ENCODE data around the gene GPRC5C. TPM values are rescaled to one million over a fixed set of nuclear protein-coding genes. Genes with fewer than 3 reads are reported as not detected.

The GPRC5C gene
- total RNA-seq, 1 donor from 2014 or later: 56.4 TPM

DNA sequence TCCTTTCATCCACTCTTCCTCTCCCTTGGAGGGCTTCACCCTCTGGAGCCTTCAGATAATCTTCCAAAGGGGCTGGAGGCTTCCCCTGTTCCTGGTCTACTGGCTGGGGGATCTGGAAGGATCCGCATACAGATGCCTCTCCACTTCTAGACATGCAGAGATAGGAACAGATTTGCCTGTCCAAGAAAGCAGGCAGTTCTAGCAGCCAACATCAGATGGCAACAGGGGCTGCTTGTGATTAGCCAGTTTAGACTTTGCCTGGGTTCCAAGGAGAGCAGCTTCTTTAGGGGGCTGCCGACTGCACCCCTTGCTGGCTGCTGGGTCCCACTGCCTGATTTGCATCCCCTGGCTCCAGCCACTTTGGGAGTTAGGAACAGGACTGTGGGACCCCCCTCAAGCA, 28.4 kb downstream of the GPRC5C start:
- DNase-seq (ENCODE audit: extremely low spot score, unreplicated experiment): no peak
- Mint-ChIP-seq H3K9me3 (ENCODE audit: unreplicated experiment) (no peaks in the 10 kb centered on the region), H3K4me3 (ENCODE audit: unreplicated experiment) (no peak overlapping the region), H3K27me3 (ENCODE audit: unreplicated experiment) (peaks cover 7% of the 10 kb centered on the region), H3K4me1 (ENCODE audit: unreplicated experiment) (peaks cover 2% of the 10 kb centered on the region), H3K27ac (ENCODE audit: unreplicated experiment) (no peak overlapping the region), H3K36me3 (ENCODE audit: unreplicated experiment) (no peaks in the 10 kb centered on the region)
- TF ChIP-seq, protein P1, sequence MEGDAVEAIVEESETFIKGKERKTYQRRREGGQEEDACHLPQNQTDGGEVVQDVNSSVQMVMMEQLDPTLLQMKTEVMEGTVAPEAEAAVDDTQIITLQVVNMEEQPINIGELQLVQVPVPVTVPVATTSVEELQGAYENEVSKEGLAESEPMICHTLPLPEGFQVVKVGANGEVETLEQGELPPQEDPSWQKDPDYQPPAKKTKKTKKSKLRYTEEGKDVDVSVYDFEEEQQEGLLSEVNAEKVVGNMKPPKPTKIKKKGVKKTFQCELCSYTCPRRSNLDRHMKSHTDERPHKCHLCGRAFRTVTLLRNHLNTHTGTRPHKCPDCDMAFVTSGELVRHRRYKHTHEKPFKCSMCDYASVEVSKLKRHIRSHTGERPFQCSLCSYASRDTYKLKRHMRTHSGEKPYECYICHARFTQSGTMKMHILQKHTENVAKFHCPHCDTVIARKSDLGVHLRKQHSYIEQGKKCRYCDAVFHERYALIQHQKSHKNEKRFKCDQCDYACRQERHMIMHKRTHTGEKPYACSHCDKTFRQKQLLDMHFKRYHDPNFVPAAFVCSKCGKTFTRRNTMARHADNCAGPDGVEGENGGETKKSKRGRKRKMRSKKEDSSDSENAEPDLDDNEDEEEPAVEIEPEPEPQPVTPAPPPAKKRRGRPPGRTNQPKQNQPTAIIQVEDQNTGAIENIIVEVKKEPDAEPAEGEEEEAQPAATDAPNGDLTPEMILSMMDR (IDR thresholded peaks at IDR 0.05): no peak

DNA sequence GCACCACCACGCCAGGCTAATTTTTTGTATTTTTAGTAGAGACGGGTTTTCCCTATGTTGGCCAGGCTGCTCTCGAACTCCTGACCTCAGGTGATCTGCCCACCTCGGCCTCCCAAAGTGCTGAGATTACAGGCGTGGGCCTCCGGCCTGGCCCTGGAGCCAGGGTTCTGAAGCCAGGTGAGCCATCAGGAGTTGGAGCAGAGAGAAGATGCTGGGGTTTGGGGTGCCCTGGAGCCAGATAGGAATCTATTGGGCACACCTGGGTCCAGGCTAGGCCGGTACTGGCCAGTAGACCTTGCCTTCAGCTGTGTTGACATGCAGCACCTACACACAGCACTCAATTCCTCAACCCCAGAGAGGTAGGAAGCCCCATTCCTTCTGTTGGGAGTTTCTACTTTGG, 29.1 kb downstream of the GPRC5C start:
- Mint-ChIP-seq H3K36me3 (ENCODE audit: unreplicated experiment) (no peaks in the 10 kb centered on the region), H3K4me3 (ENCODE audit: unreplicated experiment) (no peak overlapping the region), H3K27ac (ENCODE audit: unreplicated experiment) (no peak overlapping the region), H3K4me1 (ENCODE audit: unreplicated experiment) (peaks cover 2% of the 10 kb centered on the region), H3K9me3 (ENCODE audit: unreplicated experiment) (no peaks in the 10 kb centered on the region), H3K27me3 (ENCODE audit: unreplicated experiment) (peaks cover 7% of the 10 kb centered on the region)
- TF ChIP-seq, protein P1 (IDR thresholded peaks at IDR 0.05): no peak
- no peak for DNase-seq (ENCODE audit: extremely low spot score, unreplicated experiment)

GRCh38 chr17:74461611-74462010, 29.7 kb downstream of the GPRC5C start:
- peaks cover 2% of the 10 kb centered on the region for H3K4me1 Mint-ChIP-seq (ENCODE audit: unreplicated experiment)
- DNase-seq (ENCODE audit: extremely low spot score, unreplicated experiment): no peak
- no peaks in the 10 kb centered on the region for H3K36me3 Mint-ChIP-seq (ENCODE audit: unreplicated experiment)
- TF ChIP-seq, protein P1 (IDR thresholded peaks at IDR 0.05): no peak
- H3K27ac Mint-ChIP-seq (ENCODE audit: unreplicated experiment): no peak overlapping the region
- H3K4me3 Mint-ChIP-seq (ENCODE audit: unreplicated experiment): no peak overlapping the region
- no peaks in the 10 kb centered on the region for H3K9me3 Mint-ChIP-seq (ENCODE audit: unreplicated experiment)
- H3K27me3 Mint-ChIP-seq (ENCODE audit: unreplicated experiment): peaks cover 7% of the 10 kb centered on the region

DNA sequence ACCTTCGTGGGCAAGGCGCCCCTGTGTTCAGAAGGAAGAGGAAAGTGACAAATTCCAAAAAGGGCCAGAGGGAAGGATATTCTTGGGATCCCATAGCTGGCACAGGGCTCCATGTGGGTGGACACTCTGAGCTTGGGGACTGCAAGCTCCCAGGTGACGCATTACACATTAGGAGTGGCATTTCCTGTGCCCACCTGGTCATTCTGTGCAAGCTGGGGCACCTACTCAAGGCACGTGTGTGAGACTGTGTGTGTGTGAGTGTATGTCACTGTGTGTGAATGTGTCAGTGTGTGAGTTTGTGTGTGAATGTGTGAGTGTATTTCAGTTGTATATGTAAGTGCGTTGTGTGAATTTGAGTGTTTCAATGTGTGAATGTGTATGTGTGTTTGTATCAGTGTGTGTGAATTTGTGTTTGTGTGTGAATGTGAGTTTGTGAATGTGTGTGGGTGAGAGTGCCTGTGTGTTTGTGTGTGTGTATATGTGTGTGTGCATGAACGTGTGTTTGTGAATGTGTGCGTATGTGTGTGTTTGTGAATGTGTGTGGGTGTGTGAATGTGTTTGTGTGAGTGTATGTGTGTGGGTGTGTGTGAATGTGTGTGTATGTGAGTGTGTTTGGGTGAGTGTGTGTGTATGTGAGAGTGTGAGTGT, 33.0 kb downstream of the GPRC5C start:
- Mint-ChIP-seq H3K27ac (ENCODE audit: unreplicated experiment) (no peak overlapping the region), H3K27me3 (ENCODE audit: unreplicated experiment) (peaks cover 5% of the 10 kb centered on the region), H3K4me1 (ENCODE audit: unreplicated experiment) (no peaks in the 10 kb centered on the region), H3K4me3 (ENCODE audit: unreplicated experiment) (no peak overlapping the region), H3K9me3 (ENCODE audit: unreplicated experiment) (no peaks in the 10 kb centered on the region), H3K36me3 (ENCODE audit: unreplicated experiment) (no peaks in the 10 kb centered on the region)
- DNase-seq (ENCODE audit: extremely low spot score, unreplicated experiment): no peak
- TF ChIP-seq, protein P1 (IDR thresholded peaks at IDR 0.05): no peak

- no peak for DNase-seq (ENCODE audit: extremely low spot score, unreplicated experiment)
- Mint-ChIP-seq H3K4me1 (ENCODE audit: unreplicated experiment) (no peaks in the 10 kb centered on the region), H3K4me3 (ENCODE audit: unreplicated experiment) (no peak overlapping the region), H3K27ac (ENCODE audit: unreplicated experiment) (no peak overlapping the region), H3K9me3 (ENCODE audit: unreplicated experiment) (no peaks in the 10 kb centered on the region), H3K36me3 (ENCODE audit: unreplicated experiment) (no peaks in the 10 kb centered on the region), H3K27me3 (ENCODE audit: unreplicated experiment) (peaks cover 8% of the 10 kb centered on the region)
- TF ChIP-seq, protein P1 (IDR thresholded peaks at IDR 0.05): no peak
These were observed 33.7 kb downstream of the GPRC5C start for GRCh38 chr17:74465378-74466110.
